ENCODE measurements around the gene TBC1D10B. TPM values are rescaled to one million over a fixed set of nuclear protein-coding genes. Genes with fewer than 3 reads are reported as not detected.

The TBC1D10B gene
- total and polyA plus RNA-seq, 2 of the 8 experiments (the other 6 are each of a cell fraction or from before 2014, with no cell fraction given), result 15.4 to 28.6 TPM

GRCh38 chr16:30356401-30357084 is 13.8 kb downstream of the TBC1D10B start:
- no peak overlapping the region for H3K14ac ChIP-seq (ENCODE audit: insufficient read length)
- no peaks in the 10 kb centered on the region for H3K27me3 ChIP-seq (replicated peaks in 1 of 4; ENCODE audit: control insufficient read depth in 3 of 4, extremely low read depth in 1 of 4, insufficient read depth in 3 of 4, low read length in 3 of 4)
- peak overlapping the region; percentile 65; the same call in 1 of the 2 replicates for H2AK5ac ChIP-seq (ENCODE audit: low read depth, low read length)
- H3K18ac ChIP-seq (ENCODE audit: extremely low read depth, low read length), result no peak overlapping the region
- DNase-seq (ENCODE audit: low read depth in 1 of 2, low spot score in 2 of 2), result no peak
- ChIA-PET POLR2A (ENCODE audit: partially characterized antibody) (interaction anchor here (1.1 to 7.9 kb wide), 9 partner anchors 8 to 79 kb away, joined by 3 to 79 read pairs (median 16); partner anchors contain the start of genes TBC1D10B, ZNF48 and ZNF771), CTCF (ENCODE audit: partially characterized antibody) (interaction anchor here (0.8 to 3.5 kb wide), 8 partner anchors 8 to 73 kb away, joined by 3 to 12 read pairs (median 4); partner anchors contain the start of genes DCTPP1 and SEPTIN1)
- peak overlapping the region; percentile 96; the same call in 1 of the 2 replicates for H2BK5ac ChIP-seq (ENCODE audit: low read depth, low read length)
- H3K23ac ChIP-seq (ENCODE audit: insufficient read length), result no peak overlapping the region
- H3K79me2 ChIP-seq (ENCODE audit: control insufficient read depth in 1 of 2, insufficient read depth in 2 of 2, low read length in 2 of 2), result peaks cover 0 to 14% of the 10 kb centered on the region in 2 experiments; a peak in 2 of 4 replicates
- H2BK12ac ChIP-seq (ENCODE audit: low read depth, low read length), result peak overlapping the region; percentile 50; the same call in 1 of the 2 replicates
- H3K79me1 ChIP-seq (ENCODE audit: low read depth, low read length), result no peaks in the 10 kb centered on the region; the same call in 1 of the 2 replicates
- no peak overlapping the region; the same call in 1 of the 2 replicates for H3K27ac ChIP-seq (ENCODE audit: low read depth, low read length)
- H3K4me3 ChIP-seq (ENCODE audit: extremely low read depth in 1 of 4, insufficient read depth in 2 of 4, low read depth in 3 of 4, low read length in 4 of 4), result peak overlapping the region in 2 of 4 experiments; percentile 74 to 88; a peak in 5 of 8 replicates
- no peak overlapping the region for H2BK120ac ChIP-seq (replicated peaks; ENCODE audit: low read depth, low read length)
- H3K9ac ChIP-seq (replicated peaks in 1 of 4; ENCODE audit: extremely low read depth in 1 of 4, low read depth in 3 of 4, low read length in 3 of 4), result peak overlapping the region in 1 of 4 experiments; percentile 91; a peak in 1 of 7 replicates
- no peak for TF ChIP-seq HDAC6 (IDR thresholded peaks at IDR 0.05; ENCODE audit: low read depth, low read length)
- TF ChIP-seq EP300 (IDR thresholded peaks at IDR 0.05; ENCODE audit: borderline replicate concordance in 1 of 2, low read depth in 2 of 2, low read length in 2 of 2), result no peak
- peak overlapping the region; percentile 40 for H3K4ac ChIP-seq (replicated peaks; ENCODE audit: insufficient read length, low read depth, low read length)
- no peaks in the 10 kb centered on the region for H3K9me3 ChIP-seq (ENCODE audit: insufficient read depth in 2 of 2, low read depth in 1 of 2, low read length in 1 of 2)
- peak overlapping the region; percentile 61; the same call in 1 of the 2 replicates for H2BK15ac ChIP-seq (ENCODE audit: low read length)
- peak overlapping the region; percentile 61 to 88 for H3K4me2 ChIP-seq (ENCODE audit: insufficient read depth in 1 of 2, low read depth in 2 of 2, low read length in 2 of 2)
- H3K4me1 ChIP-seq (replicated peaks in 1 of 4; ENCODE audit: control insufficient read depth in 3 of 4, insufficient read depth in 4 of 4, low read length in 3 of 4), result peaks cover 0 to 12% (median 6%) of the 10 kb centered on the region in 4 experiments; a peak in 5 of 7 replicates
- no peak overlapping the region for H2AFZ ChIP-seq (ENCODE audit: low read length)
- H3K36me3 ChIP-seq (ENCODE audit: control insufficient read depth in 2 of 4, insufficient read depth in 4 of 4, low read length in 3 of 4), result peaks cover 7 to 22% (median 17%) of the 10 kb centered on the region in 4 experiments
- no peak overlapping the region for H4K91ac ChIP-seq (replicated peaks; ENCODE audit: insufficient read length, low read length)
- H3K23me2 ChIP-seq (ENCODE audit: low read depth, low read length), result peaks cover 11% of the 10 kb centered on the region
- H3K56ac ChIP-seq (replicated peaks; ENCODE audit: insufficient read length, low read depth, low read length), result no peak overlapping the region
- WGBS, 2 experiments (ENCODE audit: extremely low coverage in 1 of 2, insufficient coverage in 1 of 2, insufficient read length in 1 of 2, insufficient replicate concordance in 2 of 2, low coverage in 1 of 2, low lambda C conversion rate in 2 of 2, missing lambda C conversion rate in 1 of 2), result 92% methylated on average over 8 of the region's 12 CpGs; no CpG with 5 or more reads in 1 of the 2 experiments
- H2BK20ac ChIP-seq (ENCODE audit: low read length), result no peak overlapping the region
- no peak overlapping the region for H4K5ac ChIP-seq (ENCODE audit: insufficient read length, low read depth, low read length)
- no peak for FAIRE-seq
- H4K8ac ChIP-seq (ENCODE audit: extremely low read depth, insufficient read depth, low read length), result peak overlapping the region; percentile 43; the same call in 1 of the 2 replicates
- peaks cover 0 to 12% of the 10 kb centered on the region in 2 experiments for H4K20me1 ChIP-seq (replicated peaks in 1 of 2; ENCODE audit: control insufficient read depth in 1 of 2, insufficient read depth in 2 of 2, low read length in 2 of 2)
